Measurements from ENCODE around the gene PGAM1.
"Not testable (repeated sequence)": the region's sequence is repeated elsewhere in the genome, so short reads cannot be mapped to it uniquely, and the experiment has no call there.

The PGAM1 gene

DNA sequence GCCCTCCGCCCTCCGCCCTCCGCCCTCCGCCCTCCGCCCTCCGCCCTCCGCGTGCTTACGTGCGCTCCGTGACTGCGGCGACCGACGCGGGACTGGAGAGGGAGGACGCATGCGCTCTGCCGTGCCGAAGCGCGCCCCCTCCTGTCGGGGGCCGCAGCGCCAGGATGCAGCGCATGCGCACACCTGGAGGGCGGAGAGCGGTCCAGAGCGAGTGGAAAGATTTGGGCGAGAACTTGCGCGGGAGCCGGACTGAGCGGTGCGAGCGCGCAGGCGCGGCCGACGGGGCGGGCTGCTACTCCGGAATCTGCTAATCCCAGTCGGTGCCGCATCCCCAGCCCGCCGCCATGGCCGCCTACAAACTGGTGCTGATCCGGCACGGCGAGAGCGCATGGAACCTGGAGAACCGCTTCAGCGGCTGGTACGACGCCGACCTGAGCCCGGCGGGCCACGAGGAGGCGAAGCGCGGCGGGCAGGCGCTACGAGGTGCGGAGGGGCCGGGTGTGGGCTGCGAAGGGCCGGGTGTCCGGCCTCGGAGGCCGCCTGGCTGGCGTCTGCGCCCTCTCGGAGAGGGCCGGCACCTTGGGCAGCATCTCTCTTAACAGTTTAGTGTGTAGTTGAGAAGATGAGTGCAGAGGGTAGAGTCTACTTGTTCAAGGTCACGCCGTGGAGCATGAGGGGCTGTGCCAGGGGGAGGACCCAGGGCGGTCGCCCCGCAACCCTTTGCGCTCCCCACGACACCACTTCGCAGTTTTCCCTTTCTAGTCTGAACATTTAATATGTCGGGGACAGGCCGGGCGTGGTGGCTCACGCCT, at the start of gene PGAM1:
Gene PGAM1 (plus strand): TSS at position 228 of the 812 bp plus-strand sequence. CDS start 117 bp downstream, at position 345.
- peak; percentile 98 for DNase-seq (ENCODE audit: low spot score)

DNA sequence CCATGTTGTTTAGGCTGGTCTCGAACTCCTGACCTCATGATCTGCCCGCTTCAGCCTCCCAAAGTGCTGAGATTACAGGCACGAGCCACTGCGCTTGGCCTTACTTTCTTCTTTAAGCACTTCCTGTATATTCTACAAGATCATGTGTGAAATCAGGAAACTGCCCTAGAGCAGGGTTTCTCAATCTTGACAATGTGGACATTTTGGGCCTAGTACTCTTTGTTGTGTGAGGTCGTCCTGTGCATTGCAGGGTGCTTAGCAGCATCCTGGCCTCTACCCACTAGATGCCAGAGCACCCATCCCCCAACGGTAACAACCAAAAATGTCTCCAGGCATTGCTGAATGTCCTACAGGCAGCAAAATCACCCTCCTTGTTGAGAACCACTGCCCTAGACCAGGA, 49.6 kb upstream of the PGAM1 start:
- DNase-seq (ENCODE audit: low spot score), result no peak

DNA sequence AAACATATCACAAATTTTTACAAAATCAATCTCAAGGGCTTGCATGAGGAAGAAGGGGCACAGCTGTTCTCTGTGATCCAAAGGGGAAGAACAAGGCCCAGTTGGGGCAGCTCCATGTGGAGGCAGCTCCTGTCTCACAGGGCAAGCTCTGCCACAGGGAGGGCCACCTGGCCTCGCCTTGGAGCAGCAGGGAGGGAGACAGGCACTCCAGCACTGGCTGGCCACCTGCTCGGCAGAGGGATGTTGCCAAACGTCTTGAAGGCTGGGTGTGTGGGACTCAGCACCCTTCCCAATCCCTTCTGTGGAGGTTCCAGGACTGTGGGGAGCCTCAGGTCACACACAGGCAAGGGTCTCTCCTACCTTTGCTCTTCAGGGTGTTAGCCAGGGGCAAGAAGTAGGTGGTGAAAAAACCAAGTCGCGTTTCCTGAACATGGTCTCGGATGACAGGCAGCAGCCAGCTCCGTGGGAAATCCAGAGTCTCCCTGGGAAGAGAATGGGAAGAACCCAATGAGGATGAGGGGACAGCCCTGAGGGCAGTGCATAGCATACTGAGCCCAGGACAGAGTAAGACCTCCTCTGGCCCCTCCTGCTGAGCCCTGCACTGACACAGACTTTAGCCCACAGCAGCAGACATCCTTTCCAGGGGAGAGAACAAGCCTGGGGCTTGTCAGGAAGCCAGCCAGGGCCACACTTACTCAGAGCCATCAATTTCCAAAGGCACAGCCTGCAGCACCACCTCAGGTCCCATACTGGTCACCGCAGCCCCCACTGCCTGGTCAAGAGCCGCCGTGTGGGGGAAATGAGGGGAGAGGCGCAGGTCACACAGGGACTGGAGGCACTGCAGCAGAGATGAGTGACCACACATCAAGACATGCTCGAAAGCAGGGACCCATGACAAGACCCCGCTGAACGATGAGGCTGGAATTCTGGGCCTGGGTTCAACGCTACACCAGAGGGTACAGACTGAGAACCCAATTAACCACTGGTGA, 46.8 kb upstream of the PGAM1 start:
- DNase-seq (ENCODE audit: low spot score), result no peak

DNA sequence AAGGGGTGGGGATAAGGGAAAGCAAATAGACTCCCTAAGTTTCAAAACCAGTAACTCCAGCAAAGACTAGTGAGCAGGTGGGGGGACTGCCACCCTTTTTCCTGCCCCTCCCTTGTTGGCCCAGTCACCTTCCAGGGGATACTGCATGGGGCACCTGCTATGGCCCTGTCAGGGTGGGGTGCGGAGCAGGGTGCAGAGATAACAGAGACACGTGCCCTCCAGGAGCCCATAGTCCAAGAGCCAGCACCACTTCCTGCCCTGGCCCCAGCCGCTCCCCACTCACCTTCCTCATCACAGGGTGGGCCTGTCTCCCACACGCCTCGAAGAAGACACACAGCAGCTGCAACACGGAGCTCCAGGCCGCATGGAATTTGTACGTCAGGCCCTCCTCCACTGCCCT, 45.5 kb upstream of the PGAM1 start:
- DNase-seq (ENCODE audit: low spot score), result no peak

DNA sequence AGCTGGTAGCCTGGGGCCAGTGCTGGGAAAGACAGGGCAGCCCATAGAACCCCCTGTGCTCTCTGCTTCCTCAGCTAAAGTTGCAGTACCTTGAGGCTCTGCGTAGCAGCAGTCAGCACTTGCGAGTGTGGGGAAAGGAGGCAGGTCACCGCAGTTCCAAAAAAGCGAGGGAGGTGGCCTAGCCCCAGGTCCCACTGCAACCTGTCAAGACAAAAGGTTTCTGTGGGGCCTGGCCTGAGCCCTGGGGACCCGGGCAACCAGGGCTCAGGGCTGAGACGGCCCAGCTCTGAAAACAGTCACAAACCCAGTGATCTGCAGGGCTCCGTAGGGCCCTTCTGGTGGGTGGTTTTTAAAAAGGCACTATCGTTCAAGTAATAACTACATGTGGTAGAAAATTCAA, 44.4 kb upstream of the PGAM1 start:
- no peak for DNase-seq (ENCODE audit: low spot score)

DNA sequence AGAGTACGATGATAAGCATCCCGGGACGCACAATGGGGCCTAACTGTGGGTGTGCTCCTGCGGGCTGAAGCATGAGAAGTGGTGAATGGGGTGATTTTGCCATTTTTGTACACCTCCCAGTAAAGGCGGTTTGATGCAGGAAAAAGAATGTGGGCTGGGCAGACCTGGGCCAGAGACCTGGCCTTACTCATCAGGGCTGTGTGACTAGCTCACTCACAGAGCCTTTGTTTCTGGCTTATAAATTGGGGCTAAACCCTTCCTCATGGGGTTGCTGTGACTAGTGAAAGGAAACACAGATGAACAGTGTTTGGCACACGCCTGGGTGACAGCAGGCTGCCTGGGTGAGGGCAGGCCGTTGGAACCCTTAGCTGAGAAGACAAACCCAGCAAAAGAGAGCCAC, 42.8 kb upstream of the PGAM1 start:
- DNase-seq (ENCODE audit: low spot score), result no peak

DNA sequence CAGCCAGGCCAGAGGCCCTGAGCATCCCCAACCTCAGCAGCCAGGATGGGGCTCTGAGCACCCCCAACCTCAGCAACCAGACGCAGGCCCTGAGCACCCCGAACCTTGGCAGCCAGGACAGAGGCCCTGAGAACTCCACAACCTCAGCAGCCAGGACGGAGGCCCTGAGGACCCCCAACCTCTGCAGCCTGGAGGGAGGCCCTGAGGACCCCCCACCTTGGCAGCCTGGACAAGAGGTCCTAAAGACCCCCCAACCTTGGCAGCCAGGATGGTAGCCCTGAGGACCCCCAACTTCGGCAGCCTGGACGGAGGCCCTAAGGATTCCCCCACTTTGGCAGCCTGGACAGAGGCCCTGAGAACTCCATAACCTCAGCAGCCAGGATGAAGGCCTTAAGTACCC, 41.8 kb upstream of the PGAM1 start:
- no peak for DNase-seq (ENCODE audit: low spot score)

DNA sequence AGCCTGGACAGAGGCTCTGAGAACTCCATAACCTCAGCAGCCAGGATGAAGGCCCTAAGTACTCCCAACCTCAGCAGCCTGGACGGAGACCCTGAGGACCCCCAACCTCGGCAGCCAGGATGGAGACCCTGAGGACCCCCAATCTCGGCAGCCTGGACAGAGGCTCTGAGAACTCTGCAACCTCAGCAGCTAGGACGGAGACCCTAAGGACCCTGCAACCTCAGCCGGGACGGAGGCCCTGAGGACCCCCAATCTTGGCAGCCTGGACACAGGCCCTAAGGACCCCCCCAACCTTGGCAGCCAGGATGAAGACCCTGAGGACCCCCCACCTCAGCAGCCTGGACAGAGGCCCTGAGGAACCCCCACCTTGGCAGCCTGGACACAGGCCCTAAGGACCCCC, 41.4 kb upstream of the PGAM1 start:
- DNase-seq (ENCODE audit: low spot score), result no peak

DNA sequence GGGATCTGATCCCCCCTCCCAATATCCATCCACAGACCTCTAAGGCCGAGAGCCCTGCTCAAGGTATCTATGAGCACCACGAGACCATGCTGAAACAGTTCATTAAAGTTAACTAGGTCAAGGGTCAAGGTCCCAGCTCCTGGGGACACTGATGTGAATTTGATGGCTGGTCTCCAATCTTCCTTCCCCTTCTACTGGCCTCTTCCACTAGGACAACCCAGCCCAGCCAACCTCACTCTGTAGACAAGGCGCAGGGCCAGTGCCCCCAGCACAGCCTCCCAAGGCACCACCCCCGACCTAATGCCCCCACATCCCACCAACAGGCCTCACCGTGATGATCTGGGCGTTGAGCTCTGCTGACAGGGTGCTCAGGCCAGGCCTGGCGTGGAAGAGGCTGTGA, 40.4 kb upstream of the PGAM1 start:
- no peak for DNase-seq (ENCODE audit: low spot score)

DNA sequence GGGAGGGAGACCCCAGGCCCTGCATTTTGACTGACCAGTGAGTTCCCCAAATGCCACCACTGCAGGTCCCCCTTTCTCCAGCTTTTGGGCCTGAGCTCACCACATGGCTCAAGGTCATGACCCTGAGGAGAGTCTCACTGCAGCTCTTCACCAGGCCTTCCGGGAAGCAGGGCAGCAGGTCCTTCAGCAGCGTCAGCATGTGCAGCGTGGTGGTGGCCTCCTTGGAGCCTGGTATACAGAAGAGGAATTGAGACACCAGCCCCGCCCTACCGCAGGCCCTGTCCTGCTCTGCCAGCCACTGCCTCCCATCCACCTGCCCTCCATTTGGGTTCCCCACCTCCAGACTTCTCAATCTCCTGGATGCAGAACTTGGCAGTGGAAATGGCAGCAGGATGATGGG, 37.8 kb upstream of the PGAM1 start:
- DNase-seq (ENCODE audit: low spot score), result no peak

DNA sequence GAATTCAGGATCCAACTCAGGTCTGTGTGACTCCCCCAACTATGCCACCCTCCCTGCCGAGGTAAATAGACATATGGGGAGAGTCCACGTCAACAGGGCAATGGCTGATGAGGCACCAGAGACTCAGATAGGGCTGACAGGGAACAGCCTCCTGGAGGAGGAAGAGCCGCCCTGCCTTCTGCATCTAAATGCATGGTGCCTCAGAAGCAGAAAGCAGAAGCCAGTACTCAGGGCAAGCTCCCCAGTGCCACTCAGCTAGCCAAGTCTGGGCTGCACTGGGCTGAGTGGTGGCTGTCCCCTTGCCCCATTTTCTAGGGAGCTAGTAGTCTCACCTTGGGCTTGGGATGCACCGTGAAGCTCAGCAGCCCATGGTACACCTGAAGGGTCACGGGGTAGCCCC, 35.9 kb upstream of the PGAM1 start:
- no peak for DNase-seq (ENCODE audit: low spot score)

DNA sequence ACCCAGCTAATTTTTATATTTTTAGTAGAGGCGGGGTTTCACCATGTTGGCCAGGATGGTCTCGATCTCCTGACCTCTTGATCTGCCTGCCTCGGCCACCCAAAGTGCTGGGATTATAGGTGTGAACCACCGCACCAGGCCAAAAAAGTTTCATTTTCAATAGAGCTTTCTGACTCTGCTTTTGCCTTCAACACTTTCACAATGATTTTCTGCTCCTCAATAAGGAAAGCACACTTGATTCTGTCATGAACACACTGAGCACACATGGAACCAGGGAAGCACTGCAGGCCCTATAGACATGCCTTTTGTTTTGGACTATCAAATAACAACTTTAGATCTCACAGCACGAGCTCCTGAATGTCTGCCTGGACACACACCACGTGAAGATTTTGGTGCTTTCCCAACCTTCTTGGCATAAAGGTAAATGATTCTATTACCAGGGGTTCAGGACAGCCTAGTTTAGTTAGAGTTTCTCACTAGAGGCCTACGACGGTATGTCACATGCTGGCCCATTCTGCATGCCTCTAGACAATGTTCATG, 32.9 kb upstream of the PGAM1 start:
- no peak for DNase-seq (ENCODE audit: low spot score)

DNA sequence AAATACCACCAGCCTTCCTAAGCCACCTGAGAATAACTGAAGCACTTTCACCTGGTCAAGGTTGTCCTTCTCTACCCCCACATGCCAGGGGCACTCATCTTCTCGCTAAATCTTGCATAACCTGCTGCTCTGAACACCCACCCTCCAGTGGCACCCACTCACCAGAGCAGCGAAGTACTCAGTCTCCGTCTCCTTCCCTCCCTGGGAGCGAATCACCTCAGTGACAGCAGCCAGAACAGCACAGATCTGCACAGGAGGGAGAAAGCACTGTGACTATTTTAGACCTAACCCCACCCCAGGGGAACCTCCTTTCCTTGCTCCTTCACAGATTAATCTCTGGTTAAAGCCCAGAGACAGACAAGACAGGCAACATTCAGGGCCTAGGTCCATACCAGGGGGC, 29.9 kb upstream of the PGAM1 start:
- DNase-seq (ENCODE audit: low spot score), result no peak

DNA sequence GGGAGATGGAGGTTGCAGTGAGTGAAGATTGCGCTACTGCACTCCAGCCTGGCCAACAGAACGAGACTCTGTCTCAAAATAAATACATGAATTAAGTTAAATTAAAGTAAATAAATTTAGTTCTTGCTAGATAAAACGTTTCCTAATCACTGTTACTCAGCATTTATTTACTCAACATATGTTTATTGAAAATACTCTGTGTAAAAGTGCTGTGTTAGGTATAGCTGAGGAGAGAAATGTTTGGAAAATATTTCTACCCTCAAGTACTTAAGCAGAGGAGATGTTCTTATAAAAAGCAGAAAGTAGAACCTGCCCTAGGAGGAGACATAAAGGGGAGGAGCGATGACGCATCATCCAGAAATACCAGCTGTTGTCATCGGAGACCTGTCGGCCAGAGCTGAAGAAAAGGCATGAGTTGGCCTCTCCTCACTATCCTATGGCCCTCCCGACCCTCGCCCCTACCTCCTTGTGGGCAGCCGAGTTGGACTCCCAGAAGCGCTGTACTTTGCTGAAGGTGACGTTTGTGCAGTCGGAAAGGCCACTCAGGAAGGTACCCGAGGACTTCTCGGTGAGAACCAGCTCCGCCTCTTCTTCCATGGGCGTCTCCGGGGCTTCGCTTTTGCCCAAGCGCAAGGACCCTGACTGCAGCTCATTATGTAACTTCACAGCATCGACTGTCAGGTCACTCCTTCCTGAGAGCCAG, 26.0 kb upstream of the PGAM1 start:
- peak; percentile 53 for DNase-seq (ENCODE audit: low spot score)

DNA sequence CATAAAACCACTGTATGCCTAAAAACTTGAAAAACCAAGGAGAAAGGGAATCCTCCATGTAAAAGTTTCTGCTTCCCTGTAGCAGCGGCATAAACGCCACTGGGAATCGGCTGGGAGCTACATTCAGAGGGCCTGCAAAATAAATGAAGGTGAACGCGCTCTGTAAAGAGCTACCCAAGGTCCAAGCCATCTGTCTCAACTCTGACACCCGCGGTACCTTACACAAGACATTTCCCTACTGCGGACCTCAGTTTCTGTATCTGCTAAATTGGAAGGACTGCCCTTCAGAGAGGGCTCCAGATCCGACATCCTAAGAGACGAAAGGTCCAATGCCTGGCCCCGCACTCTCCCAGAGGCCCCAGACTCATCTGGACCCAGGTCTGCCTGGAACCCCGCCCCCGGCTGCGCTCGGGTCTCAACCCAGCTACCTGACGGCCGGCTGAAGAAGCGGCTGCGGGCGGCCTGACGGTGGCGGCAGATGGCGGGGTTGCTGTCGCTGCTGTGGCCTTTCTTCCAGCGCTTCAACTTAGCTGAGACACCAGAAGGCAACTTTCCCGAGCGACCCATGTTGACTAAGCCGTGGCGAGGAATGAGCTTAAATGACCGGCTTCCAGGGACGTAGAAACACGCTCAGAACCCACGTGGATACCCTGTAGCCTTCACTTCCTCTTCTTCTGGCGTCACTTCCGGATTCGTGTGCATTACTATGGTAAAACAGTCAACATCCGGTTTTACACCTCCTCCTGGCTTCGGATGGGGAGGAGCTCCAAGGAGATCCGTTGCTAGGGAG, 25.1 kb upstream of the PGAM1 start, which contains the start of gene RRP12:
Gene RRP12 (minus strand): TSS at position 676 of the 790 bp plus-strand sequence. CDS start 109 bp downstream, at position 567.
- DNase-seq (ENCODE audit: low spot score), result peak; percentile 99

DNA sequence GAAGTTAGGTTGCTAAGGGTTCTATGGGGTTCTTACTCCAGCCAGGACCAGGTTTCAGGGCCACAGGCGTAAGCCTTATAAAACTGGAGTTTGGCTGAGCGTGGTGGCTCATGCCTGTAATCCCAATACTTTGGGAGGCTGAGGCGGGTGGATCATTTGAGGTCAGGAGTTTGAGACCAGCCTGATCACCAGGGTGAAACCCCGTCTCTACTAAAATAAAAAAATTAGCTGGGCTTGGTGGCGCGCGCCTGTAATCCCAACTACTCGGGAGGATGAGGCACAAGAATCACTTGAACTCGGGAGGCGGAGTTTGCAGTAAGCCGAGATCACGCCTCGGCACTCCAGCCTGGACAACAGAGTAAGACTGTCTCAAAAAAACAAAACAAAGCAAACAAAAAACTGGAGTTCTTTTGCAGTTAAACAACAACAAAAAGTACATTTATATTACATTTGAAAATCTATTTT, 24.5 kb upstream of the PGAM1 start:
- no peak for DNase-seq (ENCODE audit: low spot score)

DNA sequence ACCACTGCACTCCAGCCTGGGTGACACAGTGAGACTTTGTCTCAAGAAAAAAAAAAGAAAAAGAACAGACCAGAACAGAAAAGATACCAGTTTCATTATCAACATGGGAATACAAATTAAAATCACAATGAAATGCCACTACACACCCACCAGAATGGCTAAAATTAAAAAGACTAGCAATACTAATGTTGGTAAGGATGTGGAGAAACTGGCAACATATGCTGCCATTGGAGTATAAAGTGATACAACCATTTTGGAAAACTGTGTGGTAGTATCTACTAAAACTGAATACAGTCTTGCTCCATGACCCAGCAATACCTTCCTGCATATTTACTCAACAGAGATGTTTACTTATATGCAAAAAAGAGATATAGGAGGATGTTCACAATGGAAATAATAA, 21.9 kb upstream of the PGAM1 start:
- DNase-seq (ENCODE audit: low spot score), result no peak

DNA sequence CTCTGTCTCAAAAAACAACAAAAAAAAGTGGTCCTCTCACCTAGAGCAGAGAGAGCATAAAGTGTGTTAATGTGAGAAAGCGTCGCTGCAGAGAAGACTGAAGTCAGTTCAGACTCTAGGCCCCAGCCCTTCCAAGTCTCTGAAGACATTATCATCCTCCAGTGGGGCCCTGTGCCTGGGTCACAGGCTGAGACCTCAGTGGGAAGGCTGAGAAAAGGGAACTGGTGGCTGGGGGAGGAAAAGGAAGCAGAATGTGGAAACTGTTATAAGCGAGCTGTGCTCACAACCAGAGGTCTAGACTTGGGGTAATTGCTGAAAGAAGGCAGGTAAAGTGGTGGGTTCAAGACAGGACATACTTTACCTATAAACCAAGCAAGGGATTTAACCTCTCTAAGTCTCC, 19.9 kb upstream of the PGAM1 start:
- DNase-seq (ENCODE audit: low spot score), result no peak

DNA sequence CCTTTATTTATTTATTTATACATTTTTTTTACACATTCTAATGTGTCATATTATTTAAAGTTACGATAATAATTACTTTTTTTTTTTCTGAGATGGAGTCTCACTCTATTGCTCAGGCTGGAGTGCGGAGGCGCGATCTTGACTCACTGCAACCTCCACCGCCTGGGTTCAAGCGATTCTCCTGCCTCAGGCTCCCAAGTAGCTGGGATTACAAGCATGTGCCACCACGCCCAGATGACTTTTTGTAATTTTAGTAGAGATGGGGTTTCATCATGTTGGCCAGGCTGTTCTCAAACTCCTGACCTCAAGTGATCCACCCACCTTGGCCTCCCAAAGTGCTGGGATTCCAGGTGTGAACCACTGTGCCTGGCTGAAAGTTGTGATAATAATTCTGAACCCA, 19.5 kb upstream of the PGAM1 start:
- DNase-seq (ENCODE audit: low spot score), result not testable (repeated sequence)

DNA sequence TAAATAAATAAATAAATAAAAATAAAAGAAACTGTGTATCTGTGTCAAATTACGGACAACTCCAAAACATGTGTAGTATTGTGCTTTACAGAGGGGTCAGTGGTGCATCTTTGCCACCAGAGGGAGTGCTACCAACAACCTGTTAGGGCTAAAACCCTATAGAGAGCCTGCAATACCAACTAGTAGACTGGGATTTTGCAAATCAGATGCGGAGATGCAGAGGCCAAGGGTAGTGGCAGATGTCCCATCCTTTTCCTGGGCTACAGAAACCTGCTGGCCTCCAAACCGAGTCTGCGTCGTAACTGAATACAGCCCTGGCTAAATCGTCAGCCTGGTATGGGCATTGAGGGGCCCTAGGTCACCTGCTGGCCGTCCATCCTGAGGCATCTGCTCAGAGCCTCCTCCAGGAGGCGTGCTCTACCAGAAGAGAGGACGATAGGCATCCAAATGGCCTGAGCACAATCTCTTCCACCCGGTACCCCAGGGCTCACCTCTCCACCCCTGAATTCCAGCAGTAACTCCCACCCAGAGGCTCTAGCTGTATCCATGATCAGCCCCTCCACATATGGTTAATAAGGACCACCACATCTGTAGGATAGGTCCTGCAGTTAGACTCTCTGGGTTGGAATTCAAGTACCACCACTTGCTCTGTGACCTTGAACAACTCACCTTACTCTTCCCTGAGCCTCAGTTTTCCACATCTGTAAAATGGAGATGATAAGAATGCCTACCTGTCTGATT, 18.6 kb upstream of the PGAM1 start:
- DNase-seq (ENCODE audit: low spot score), result peak; percentile 76

DNA sequence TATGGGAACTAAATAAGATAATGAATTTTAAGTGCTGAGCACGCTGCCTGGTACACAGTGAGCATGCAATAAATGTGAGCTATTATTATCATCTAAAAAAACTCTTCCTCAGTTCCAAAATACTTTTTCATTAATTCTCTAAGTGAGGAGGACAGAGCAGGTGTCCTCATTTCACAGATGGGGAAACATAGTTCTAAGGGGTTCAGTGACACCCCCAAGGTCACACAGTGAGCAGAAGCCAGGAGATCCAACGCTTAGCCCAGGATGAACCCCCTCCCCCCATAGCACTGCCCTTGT, 18.1 kb upstream of the PGAM1 start:
- no peak for DNase-seq (ENCODE audit: low spot score)

Measured in COLO829 (cell line).